GM23338 (cell line): ENCODE data around the gene PHF24. TPM values are rescaled to one million over a fixed set of nuclear protein-coding genes. Genes with fewer than 3 reads are reported as not detected.

Experiments used
- ATAC-seq: fragments of 200-7000 bp; cut with Tn5 transposase; 3 replicates; pipeline ENCODE4 v1.9.1; 2020
- DNase-seq: peaks from one replicate; pipeline ENCODE4 v3.0.0-alpha.2; 2015; ENCODE audit warnings: low spot score
- H2AFZ ChIP-seq: fragments of 200-600 bp; sonication (generic); 2 replicates; pipeline ENCODE4 v1.8.0; 2016; ENCODE audit warnings: antibody characterized with exemption, mild to moderate bottlenecking, moderate library complexity
- H3F3A ChIP-seq: fragments of 200-600 bp; sonication (generic); replicated peaks from 2 replicates; pipeline ENCODE4 v1.8.0; 2017; ENCODE audit warnings: antibody characterized with exemption, mixed run types, low read depth
- H3K27ac ChIP-seq: fragments of 200-600 bp; sonication (generic); 2 replicates; pipeline ENCODE4 v1.6.1; 2016; ENCODE audit warnings: low read depth
- H3K27me3 ChIP-seq: fragments of 200-600 bp; sonication (generic); 2 replicates; pipeline ENCODE4 v1.8.0; 2016; ENCODE audit warnings: mild to moderate bottlenecking, mixed run types, moderate library complexity; ENCODE audit not compliant: insufficient read depth
- H3K36me3 ChIP-seq: fragments of 200-600 bp; sonication (generic); 2 replicates; pipeline ENCODE4 v1.8.0; 2016; ENCODE audit warnings: mild to moderate bottlenecking; ENCODE audit not compliant: insufficient read depth
- H3K4me1 ChIP-seq: fragments of 200-600 bp; sonication (generic); 2 replicates; pipeline ENCODE4 v1.8.0; 2016; ENCODE audit warnings: mild to moderate bottlenecking, moderate library complexity; ENCODE audit not compliant: insufficient read depth
- H3K4me2 ChIP-seq: fragments of 200-600 bp; sonication (generic); 2 replicates; pipeline ENCODE4 v1.7.1; 2017; ENCODE audit warnings: mixed run types
- H3K4me3 ChIP-seq: fragments of 200-600 bp; sonication (generic); 2 replicates; pipeline ENCODE4 v1.6.1; 2016; ENCODE audit warnings: mixed run types
- H3K79me2 ChIP-seq: fragments of 200-600 bp; sonication (generic); replicated peaks from 2 replicates; pipeline ENCODE4 v1.8.0; 2017; ENCODE audit warnings: mild to moderate bottlenecking; ENCODE audit not compliant: insufficient read depth
- H3K9me2 ChIP-seq: fragments of 200-600 bp; sonication (generic); 2 replicates; pipeline ENCODE4 v1.8.0; 2017; ENCODE audit not compliant: insufficient read depth
- H4K20me1 ChIP-seq: fragments of 200-600 bp; sonication (generic); replicated peaks from 2 replicates; pipeline ENCODE4 v1.8.0; 2017; ENCODE audit warnings: mild to moderate bottlenecking; ENCODE audit not compliant: insufficient read depth
- H3K27ac Mint-ChIP-seq: 2 replicates; pipeline ENCODE4 v1.8.0; 2020; ENCODE audit warnings: inconsistent platforms, mild to moderate bottlenecking, moderate library complexity, mixed read lengths
- H3K27me3 Mint-ChIP-seq: 3 replicates; pipeline ENCODE4 v1.8.0; 2022; ENCODE audit warnings: low read depth, mild to moderate bottlenecking, moderate library complexity, mixed read lengths, inconsistent platforms; ENCODE audit not compliant: insufficient read depth, poor library complexity
- H3K36me3 Mint-ChIP-seq: 3 replicates; pipeline ENCODE4 v1.8.0; 2021; ENCODE audit warnings: low read depth, mild to moderate bottlenecking, inconsistent platforms, moderate library complexity, mixed read lengths
- H3K4me1 Mint-ChIP-seq: 3 replicates; pipeline ENCODE4 v1.8.0; 2020; ENCODE audit warnings: mild to moderate bottlenecking, inconsistent platforms, mixed read lengths
- H3K4me3 Mint-ChIP-seq: 3 replicates; pipeline ENCODE4 v1.8.0; 2021; ENCODE audit warnings: moderate library complexity, mild to moderate bottlenecking, inconsistent platforms, mixed read lengths
- H3K9me3 Mint-ChIP-seq: 3 replicates; pipeline ENCODE4 v1.8.0; 2020; ENCODE audit warnings: moderate library complexity, mild to moderate bottlenecking, inconsistent platforms, mixed read lengths
- EZH2phosphoT487 ChIP-seq: fragments of 200-600 bp; sonication (generic); IDR thresholded peaks from one replicate; pipeline ENCODE4 v1.8.1; 2018; ENCODE audit warnings: antibody characterized with exemption; ENCODE audit not compliant: unreplicated experiment
- JUNB ChIP-seq: IDR thresholded peaks from one replicate; pipeline ENCODE4 v1.6.1; 2016; ENCODE audit warnings: antibody characterized with exemption; ENCODE audit not compliant: unreplicated experiment
- NANOG ChIP-seq: IDR thresholded peaks from 2 replicates; pipeline ENCODE4 v1.6.1; 2016; ENCODE audit warnings: antibody characterized with exemption, borderline replicate concordance
- POLR2AphosphoS5 ChIP-seq: IDR thresholded peaks from 2 replicates; pipeline ENCODE4 v1.6.1; 2016; ENCODE audit warnings: antibody characterized with exemption, low read depth
- ZNF114 ChIP-seq: fragments of 250-450 bp; sonication (Bioruptor Pico); IDR thresholded peaks from 2 replicates; pipeline ENCODE4 v1.5.0; 2020; ENCODE audit warnings: mild to moderate bottlenecking, moderate library complexity
- polyA plus RNA-seq: library from polyadenylated mRNA; unstranded; fragments of >200 nt; fragmentation: Nextera tagmentation; extraction: Ambion mirVana; gene quantifications from 2 replicates; pipeline ENCODE4 v1.2.1, GENCODE V29; 2016
- total RNA-seq: library from RNA; depleted of rRNA; stranded (reverse); fragments of >200 nt; shearing (Covaris generic); gene quantifications from 2 replicates; pipeline ENCODE4 v1.2.3, GENCODE V29; 2014
- TF ChIP-seq, protein P1 (sequence below): fragments of 250-450 bp; sonication (Bioruptor Pico); IDR thresholded peaks from 2 replicates; pipeline ENCODE4 v1.5.0; 2020; ENCODE audit warnings: mild to moderate bottlenecking, moderate library complexity
- TF ChIP-seq, protein P2 (sequence below), 2 experiments: fragments of 200-600 bp in 1 of 2; sonication (generic) in 1 of 2; conservative IDR thresholded peaks; 2 replicates each; pipeline versions ENCODE4 v1.5.1 to v1.6.1; 2016 to 2017; ENCODE audit warnings: antibody characterized with exemption in 2 of 2, low read depth in 2 of 2, mild to moderate bottlenecking in 2 of 2, moderate library complexity in 1 of 2
- TF ChIP-seq, protein P3 (sequence below): IDR thresholded peaks from 2 replicates; pipeline ENCODE4 v1.6.1; 2016; ENCODE audit warnings: antibody characterized with exemption

The PHF24 gene
- total and polyA plus RNA-seq, 2 experiments from 2014 or later: 0.05 to 0.14 TPM

DNA sequence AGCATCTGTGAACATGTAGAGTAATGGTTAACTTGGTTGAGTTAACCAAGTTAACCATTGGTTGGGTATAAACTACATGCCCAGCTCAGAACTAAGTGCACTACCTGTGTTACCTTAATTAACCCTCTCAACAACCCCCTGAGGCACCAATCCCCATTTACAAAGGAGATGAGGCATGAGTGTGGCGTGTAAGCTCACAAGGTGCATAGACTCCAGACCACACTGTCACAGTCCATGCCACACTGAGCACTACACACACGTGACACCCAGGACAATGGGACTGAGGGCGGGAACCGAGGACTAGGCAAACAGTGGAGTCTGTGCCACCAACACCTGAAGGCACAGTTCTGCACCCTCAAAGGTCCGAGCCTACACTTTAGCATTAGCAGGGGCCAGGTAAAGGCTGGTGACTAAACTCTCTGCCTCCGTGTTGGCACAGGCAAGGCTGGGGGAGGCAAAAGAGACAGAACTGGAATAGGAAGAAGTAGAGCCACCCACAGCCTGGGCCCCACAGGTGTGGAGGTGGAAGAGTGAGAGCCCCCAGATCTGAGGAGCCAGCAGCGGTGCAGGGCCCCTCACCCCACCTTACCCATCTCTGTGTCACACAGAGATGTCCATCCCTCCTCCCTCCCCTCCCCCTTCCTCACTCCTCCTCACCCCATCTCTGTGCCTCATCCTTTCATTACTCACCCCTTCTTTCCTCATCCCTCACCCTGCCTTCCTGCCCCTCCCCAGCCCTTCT lies 29.2 kb downstream of the PHF24 start:
- DNase-seq: no peak
- Mint-ChIP-seq H3K36me3 (peaks cover 6% of the 10 kb centered on the region), H3K27ac (no peak overlapping the region), H3K9me3 (no peaks in the 10 kb centered on the region; the same call in 2 of the 3 replicates), H3K27me3 (peaks cover 15% of the 10 kb centered on the region), H3K4me3 (peak overlapping the region; percentile 31; the same call in 1 of the 3 replicates), H3K4me1 (peaks cover 42% of the 10 kb centered on the region)
- TF ChIP-seq, protein P1, sequence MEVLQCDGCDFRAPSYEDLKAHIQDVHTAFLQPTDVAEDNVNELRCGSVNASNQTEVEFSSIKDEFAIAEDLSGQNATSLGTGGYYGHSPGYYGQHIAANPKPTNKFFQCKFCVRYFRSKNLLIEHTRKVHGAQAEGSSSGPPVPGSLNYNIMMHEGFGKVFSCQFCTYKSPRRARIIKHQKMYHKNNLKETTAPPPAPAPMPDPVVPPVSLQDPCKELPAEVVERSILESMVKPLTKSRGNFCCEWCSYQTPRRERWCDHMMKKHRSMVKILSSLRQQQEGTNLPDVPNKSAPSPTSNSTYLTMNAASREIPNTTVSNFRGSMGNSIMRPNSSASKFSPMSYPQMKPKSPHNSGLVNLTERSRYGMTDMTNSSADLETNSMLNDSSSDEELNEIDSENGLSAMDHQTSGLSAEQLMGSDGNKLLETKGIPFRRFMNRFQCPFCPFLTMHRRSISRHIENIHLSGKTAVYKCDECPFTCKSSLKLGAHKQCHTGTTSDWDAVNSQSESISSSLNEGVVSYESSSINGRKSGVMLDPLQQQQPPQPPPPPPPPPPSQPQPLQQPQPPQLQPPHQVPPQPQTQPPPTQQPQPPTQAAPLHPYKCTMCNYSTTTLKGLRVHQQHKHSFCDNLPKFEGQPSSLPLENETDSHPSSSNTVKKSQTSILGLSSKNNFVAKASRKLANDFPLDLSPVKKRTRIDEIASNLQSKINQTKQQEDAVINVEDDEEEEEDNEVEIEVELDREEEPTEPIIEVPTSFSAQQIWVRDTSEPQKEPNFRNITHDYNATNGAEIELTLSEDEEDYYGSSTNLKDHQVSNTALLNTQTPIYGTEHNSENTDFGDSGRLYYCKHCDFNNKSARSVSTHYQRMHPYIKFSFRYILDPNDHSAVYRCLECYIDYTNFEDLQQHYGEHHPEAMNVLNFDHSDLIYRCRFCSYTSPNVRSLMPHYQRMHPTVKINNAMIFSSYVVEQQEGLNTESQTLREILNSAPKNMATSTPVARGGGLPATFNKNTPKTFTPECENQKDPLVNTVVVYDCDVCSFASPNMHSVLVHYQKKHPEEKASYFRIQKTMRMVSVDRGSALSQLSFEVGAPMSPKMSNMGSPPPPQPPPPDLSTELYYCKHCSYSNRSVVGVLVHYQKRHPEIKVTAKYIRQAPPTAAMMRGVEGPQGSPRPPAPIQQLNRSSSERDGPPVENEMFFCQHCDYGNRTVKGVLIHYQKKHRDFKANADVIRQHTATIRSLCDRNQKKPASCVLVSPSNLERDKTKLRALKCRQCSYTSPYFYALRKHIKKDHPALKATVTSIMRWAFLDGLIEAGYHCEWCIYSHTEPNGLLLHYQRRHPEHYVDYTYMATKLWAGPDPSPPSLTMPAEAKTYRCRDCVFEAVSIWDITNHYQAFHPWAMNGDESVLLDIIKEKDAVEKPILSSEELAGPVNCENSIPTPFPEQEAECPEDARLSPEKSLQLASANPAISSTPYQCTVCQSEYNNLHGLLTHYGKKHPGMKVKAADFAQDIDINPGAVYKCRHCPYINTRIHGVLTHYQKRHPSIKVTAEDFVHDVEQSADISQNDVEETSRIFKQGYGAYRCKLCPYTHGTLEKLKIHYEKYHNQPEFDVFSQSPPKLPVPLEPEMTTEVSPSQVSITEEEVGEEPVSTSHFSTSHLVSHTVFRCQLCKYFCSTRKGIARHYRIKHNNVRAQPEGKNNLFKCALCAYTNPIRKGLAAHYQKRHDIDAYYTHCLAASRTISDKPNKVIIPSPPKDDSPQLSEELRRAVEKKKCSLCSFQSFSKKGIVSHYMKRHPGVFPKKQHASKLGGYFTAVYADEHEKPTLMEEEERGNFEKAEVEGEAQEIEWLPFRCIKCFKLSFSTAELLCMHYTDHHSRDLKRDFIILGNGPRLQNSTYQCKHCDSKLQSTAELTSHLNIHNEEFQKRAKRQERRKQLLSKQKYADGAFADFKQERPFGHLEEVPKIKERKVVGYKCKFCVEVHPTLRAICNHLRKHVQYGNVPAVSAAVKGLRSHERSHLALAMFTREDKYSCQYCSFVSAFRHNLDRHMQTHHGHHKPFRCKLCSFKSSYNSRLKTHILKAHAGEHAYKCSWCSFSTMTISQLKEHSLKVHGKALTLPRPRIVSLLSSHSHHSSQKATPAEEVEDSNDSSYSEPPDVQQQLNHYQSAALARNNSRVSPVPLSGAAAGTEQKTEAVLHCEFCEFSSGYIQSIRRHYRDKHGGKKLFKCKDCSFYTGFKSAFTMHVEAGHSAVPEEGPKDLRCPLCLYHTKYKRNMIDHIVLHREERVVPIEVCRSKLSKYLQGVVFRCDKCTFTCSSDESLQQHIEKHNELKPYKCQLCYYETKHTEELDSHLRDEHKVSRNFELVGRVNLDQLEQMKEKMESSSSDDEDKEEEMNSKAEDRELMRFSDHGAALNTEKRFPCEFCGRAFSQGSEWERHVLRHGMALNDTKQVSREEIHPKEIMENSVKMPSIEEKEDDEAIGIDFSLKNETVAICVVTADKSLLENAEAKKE (CRISPR knock-in tag): no peak
- TF ChIP-seq POLR2AphosphoS5 (no peak), NANOG (no peak), EZH2phosphoT487 (no peak), JUNB (no peak), ZNF114 (CRISPR knock-in tag) (no peak)
- TF ChIP-seq, protein P2, sequence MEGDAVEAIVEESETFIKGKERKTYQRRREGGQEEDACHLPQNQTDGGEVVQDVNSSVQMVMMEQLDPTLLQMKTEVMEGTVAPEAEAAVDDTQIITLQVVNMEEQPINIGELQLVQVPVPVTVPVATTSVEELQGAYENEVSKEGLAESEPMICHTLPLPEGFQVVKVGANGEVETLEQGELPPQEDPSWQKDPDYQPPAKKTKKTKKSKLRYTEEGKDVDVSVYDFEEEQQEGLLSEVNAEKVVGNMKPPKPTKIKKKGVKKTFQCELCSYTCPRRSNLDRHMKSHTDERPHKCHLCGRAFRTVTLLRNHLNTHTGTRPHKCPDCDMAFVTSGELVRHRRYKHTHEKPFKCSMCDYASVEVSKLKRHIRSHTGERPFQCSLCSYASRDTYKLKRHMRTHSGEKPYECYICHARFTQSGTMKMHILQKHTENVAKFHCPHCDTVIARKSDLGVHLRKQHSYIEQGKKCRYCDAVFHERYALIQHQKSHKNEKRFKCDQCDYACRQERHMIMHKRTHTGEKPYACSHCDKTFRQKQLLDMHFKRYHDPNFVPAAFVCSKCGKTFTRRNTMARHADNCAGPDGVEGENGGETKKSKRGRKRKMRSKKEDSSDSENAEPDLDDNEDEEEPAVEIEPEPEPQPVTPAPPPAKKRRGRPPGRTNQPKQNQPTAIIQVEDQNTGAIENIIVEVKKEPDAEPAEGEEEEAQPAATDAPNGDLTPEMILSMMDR (conservative IDR thresholded peaks at IDR 0.05; ENCODE audit: low read depth in 2 of 2): no peak
- TF ChIP-seq, protein P3, sequence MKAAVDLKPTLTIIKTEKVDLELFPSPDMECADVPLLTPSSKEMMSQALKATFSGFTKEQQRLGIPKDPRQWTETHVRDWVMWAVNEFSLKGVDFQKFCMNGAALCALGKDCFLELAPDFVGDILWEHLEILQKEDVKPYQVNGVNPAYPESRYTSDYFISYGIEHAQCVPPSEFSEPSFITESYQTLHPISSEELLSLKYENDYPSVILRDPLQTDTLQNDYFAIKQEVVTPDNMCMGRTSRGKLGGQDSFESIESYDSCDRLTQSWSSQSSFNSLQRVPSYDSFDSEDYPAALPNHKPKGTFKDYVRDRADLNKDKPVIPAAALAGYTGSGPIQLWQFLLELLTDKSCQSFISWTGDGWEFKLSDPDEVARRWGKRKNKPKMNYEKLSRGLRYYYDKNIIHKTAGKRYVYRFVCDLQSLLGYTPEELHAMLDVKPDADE: no peak
- peaks cover 5% of the 10 kb centered on the region; the same call in 1 of the 2 replicates for H3K79me2 ChIP-seq
- H3K9me2 ChIP-seq: 0 out of 2 replicates have a peak, but pooled peaks cover 3% of the 10 kb centered on the region
- H3K27ac ChIP-seq: no peak overlapping the region
- H4K20me1 ChIP-seq: no peaks in the 10 kb centered on the region
- no peaks in the 10 kb centered on the region for H3K36me3 ChIP-seq
- H3K4me2 ChIP-seq: peak overlapping the region; percentile 51; the same call in 1 of the 2 replicates
- H3K4me3 ChIP-seq: no peak overlapping the region
- H2AFZ ChIP-seq: no peak overlapping the region
- H3K27me3 ChIP-seq: no peaks in the 10 kb centered on the region
- H3K4me1 ChIP-seq: peaks cover 30% of the 10 kb centered on the region
- ATAC-seq: no peak
- no peaks in the 10 kb centered on the region; the same call in 1 of the 2 replicates for H3F3A ChIP-seq
